GM12872 (cell line): ENCODE results near the gene THBS4.

Experiments used
- TF ChIP-seq, protein P1 (sequence below): IDR thresholded peaks from 3 replicates; pipeline ENCODE4 v1.5.1; 2011; ENCODE audit warnings: low read depth, mild to moderate bottlenecking, low read length, moderate library complexity; ENCODE audit not compliant: insufficient read depth

THBS4 gene

DNA sequence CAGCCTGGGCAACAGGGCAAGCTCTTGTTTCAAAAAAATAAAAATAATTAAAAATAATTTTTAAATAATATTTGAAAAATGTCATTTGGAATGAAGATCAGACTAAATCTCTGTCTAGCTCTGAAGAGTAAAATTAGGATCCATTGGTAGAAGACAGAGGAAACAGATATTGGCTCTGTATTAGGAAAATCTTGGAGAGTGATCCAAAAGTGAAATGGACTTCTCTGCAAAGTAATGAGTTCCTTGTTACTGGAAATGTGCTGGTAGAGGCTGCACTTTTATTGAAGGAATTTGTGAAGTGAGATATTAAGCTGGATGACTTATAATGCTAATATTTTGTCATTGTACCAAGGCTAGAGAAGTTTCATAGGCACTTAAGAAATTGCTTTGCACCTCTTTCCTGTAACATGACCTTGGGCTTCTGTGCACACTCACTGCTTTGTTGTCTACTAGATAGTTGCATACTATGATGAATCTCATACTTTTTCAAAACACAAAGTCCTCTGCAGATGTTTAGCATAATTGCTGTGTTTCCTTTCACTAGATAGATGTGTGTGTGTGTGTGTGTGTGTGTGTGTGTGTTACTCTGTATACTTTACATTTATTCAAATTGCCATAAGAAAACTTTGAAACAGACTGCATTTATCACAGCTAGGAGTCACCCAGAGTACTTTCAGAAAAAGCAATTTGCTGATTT, 13.1 kb downstream of the THBS4 start:
- TF ChIP-seq, protein P1, sequence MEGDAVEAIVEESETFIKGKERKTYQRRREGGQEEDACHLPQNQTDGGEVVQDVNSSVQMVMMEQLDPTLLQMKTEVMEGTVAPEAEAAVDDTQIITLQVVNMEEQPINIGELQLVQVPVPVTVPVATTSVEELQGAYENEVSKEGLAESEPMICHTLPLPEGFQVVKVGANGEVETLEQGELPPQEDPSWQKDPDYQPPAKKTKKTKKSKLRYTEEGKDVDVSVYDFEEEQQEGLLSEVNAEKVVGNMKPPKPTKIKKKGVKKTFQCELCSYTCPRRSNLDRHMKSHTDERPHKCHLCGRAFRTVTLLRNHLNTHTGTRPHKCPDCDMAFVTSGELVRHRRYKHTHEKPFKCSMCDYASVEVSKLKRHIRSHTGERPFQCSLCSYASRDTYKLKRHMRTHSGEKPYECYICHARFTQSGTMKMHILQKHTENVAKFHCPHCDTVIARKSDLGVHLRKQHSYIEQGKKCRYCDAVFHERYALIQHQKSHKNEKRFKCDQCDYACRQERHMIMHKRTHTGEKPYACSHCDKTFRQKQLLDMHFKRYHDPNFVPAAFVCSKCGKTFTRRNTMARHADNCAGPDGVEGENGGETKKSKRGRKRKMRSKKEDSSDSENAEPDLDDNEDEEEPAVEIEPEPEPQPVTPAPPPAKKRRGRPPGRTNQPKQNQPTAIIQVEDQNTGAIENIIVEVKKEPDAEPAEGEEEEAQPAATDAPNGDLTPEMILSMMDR = no peak

DNA sequence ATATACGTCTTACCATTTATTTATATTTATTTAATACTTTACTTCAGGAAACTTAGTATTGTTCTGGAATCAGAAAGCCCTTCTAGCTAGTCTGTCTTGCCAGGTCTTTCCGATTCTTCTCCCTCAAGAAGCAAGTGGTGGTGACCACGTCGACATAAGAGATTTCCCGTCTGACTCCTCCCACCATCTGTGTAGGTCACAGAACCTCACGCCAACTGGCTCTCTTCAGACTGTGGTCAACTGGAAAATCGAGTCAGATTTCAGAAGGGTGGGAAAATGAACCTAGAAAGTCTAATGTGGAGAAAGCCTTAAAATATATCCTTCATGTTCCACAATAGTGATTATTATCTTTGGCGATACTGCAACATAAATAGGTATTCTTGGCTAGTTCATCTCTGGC, 17.3 kb downstream of the THBS4 start:
- TF ChIP-seq, protein P1 = no peak

DNA sequence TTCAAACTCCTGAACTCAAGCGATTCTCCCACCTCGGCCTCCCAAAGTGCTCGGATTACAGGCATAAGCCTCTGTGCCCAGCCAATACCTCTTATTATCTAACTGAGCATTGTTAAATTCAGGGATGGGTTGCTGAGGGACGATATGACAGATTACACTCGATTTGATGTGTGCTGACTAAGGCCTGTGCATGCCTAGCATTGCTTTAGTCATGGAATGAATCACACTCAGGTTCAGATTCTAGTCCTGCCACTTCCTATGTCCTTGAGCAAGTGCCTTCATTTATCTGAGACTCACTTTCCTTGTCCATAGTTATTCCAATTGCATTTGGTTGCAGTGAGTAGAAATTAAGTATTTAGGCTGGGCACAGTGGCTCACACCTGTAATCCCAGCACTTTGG, 19.5 kb downstream of the THBS4 start:
- TF ChIP-seq, protein P1 = no peak

DNA sequence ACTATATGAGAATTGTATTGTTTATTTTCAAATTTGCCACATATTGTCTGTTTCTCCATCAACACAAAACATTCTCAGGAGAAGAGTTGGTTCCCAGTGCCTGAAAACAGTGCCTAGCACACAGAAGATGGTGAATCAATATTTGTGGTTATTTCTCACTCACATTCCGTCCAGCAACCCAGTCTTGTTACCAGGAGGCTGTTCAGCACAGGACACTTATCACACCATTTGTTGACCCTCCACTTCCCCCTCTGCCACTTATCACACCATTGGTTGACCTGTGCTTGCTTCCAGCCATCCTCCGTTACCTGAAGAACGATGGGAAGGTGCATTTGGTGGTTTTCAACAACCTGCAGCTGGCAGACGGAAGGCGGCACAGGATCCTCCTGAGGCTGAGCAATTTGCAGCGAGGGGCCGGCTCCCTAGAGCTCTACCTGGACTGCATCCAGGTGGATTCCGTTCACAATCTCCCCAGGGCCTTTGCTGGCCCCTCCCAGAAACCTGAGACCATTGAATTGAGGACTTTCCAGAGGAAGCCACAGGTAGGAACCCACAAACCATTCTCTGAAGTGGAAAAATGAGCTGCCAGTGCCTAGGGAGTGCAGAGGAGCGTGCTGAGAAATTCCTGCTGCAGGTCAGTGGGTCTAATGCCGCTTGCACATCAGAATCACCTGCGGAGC, 20.5 kb downstream of the THBS4 start:
- TF ChIP-seq, protein P1 = no peak

DNA sequence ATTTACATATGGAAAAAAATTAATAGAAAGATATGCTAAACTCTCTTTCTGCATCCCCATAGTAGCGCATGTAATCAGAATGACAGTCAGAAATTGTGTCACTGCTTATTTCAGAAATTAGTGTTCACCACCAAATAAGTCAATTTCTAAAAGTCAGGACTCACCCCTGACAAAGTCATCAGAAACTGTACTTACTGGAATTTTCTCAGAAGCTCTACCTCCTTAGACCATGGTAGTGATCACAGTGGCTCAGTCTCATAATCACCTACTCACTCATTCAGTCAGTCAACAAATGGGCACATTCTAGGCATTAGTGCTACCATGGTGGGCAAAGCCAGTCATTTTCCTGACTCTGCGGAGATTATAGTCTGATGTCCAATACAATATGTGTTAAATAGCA, 22.0 kb downstream of the THBS4 start:
- TF ChIP-seq, protein P1 = no peak

DNA sequence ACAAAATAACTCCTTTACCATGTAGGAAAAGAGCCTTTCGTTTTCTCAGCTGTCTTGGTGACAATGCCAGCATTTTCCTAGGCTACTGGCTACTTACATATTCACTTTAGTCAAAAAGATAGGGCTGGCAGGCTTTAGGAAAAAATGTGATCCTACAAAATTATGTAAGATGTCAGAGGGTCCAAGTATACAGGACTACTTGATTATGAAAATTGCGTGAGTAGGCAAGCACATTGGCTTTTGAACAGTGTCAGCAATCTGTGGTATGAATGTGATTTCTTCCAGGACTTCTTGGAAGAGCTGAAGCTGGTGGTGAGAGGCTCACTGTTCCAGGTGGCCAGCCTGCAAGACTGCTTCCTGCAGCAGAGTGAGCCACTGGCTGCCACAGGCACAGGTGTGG, 22.8 kb downstream of the THBS4 start:
- TF ChIP-seq, protein P1 = no peak

DNA sequence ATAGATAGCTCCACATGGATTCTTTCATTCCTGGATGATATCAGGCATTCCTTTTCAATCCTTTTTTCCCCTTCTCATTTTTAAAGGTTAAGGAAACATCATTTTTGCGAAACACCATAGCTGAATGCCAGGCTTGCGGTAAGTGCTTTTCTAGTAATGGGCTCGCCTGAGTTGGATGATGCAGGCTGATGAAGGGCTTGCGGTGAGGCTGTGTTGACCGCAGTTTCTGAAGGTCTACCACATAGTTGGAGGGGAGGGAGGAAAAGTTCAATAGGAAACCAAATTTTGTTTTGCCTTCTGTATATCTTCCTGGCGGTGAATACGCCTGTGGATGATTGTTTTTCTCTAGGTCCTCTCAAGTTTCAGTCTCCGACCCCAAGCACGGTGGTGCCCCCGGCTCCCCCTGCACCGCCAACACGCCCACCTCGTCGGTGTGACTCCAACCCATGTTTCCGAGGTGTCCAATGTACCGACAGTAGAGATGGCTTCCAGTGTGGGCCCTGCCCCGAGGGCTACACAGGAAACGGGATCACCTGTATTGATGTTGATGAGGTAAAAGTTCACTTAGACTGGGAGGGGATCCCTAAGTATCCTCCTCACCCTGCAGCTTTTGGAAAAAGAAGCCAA, 24.3 kb downstream of the THBS4 start:
- TF ChIP-seq, protein P1 = no peak
